ENCODE results near the gene EPC1.
"Not testable (repeated sequence)": the region's sequence is repeated elsewhere in the genome, so short reads cannot be mapped to it uniquely, and the experiment has no call there.

EPC1 gene

DNA sequence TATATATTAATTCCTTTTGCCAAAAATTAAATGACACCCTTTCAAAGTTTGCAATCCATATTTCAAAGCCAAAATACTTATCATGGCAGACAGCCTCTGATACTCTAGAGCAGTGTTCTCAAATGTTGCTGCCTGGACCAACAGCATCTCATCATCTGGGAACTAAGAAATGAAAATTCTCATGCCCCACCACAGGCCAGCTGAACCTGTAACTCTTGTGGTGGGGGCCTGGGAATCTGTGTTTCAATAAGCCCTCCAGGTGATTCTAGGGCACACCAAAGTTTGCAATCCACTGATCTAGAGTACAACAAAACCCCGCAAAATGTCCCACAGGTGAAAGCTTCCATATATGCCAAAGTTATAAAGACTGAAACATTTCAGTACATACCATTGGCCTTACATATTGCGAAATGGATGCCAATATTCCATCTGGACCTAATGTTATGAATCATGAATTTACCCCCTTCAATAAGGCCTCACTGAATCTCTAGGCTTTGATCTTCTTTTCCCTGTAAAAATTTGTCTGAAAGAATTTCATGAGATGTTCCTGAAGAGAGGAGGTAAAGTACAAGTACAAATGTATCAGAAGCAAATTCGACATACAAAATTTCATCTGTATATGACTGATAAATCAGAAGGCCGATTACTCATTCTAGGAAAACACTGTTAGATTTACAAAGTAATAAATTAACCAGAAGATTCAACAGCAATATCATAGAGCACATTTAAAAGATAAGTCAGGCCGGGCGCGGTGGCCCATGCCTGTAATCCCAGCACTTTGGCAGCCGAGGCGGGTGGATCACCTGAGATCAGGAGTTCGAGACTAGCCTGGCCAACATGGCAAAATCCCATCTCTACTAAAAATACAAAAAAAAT, 25.3 kb upstream of the EPC1 start:
- DNase-seq: no peak

DNA sequence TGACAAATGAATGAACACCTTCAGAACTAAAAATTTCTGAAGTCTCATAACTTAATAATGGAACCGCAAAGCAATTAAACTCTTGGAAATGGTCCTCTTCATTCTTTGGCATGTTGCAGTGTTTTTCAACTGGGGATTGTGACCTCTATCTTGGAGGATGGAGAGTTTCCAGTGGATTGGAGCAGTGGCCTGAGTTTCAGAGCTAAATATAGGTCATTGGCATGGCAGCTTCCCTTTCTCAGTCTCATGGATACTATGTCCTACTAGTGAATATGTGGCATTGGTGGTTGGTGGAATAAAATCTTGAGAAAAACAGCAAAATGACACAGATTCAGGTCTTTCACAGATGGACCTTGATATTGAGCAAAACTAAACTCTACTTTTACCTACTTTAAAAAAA, 24.1 kb upstream of the EPC1 start:
- DNase-seq: no peak

DNA sequence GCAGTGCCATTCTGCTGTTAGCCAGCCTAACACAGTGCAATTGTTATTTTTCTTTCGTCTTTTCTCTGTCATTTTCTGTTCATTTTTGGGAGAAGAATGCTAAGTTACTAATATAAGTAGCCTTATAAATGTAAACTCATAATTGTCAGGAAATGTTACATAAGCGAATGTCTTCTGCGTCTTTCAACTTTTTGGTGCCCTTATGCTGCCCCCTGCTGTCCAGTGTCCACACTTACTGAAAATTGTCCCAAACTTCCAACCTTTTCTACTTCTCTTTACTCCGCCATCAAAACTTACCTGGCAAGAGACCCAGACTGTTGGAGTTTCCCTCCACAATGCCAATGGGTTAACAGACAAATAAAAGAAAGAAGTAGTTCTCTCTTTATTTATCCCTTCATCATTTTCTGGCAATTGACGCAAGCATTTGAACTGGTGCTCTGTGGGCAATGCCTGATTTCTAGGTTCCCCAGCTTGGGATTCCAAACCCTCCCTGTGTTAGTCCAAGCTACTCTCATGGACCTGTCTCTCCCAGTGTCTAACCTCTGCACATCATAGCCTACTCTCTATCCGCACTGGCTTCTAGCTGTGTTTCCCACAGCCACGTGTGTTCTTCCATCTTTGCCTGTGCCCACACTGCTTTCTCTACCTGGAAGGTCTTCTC, 21.0 kb upstream of the EPC1 start:
- peak; percentile 46 for DNase-seq

DNA sequence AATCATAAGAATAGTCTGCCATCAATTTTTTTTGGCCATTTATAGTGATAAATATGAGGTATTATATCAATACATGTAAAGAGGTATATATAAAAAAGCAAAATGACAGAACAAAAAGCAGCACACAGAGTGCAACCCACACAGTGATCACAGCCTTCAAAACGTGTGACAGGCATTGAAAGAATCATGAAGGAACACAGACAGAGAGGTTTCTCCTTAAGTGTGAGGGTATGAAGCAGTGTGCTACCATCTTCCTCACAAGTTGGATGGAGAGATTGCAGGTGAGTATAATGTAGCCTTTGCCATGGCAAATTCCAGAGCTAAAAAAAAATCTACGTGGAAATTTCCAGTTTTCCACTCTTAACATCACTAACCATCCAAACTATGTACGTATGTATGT, 19.6 kb upstream of the EPC1 start:
- no peak for DNase-seq

DNA sequence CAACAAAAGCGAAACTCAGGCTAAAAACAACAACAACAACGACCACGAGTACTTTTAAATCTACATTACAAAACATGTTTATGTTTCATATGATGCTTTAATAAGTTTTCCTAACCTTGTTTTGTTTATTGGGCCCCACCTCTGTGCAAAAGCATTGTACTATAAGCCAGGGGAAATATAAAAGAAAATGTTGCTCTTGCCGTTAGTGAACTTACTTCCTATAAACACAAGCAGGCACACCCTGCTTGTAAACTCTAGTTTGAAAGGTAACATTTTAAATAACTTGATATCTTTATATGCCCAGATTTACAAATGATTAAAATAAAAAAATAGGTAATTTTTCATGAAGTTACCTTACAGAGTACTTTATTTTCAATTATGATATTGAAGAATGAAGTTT, 19.2 kb upstream of the EPC1 start:
- DNase-seq: no peak

DNA sequence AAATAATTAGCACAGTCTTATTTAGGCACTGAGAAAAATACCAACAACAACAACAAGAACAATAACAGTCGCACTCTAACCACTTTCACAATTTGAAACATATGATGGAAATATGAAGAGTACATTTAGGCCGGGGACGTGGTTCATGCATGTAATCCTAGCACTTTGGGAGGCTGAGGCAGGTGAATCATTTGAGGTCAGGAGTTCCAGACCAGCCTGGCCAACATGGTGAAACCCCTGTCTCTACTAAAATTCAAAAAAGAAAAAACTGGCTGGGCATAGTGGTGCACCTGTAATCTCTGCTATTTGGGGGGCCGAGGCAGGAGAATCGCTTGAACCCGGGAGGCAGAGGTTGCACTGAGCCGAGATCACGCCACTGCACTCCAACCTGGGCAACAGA, 18.4 kb upstream of the EPC1 start:
- DNase-seq: not testable (repeated sequence)

DNA sequence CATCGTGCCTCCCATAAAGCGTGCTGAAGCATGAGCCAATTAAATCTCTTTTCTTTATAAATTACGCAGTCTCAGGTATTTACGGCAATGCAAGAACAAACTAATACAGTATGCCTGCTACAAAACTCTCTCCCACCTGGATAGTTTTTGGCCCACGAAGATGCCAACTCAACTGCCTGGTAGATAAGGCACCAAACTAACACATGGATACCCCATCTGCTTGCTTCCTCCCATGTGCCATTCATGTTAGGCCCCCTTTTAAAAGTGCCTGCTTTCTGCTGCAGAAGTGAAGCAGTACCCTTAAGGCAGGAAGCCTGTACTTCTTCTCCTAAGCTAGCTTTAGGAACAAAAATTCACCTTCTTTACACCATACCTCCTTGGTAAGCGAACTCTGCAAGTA, 15.6 kb upstream of the EPC1 start:
- no peak for DNase-seq

DNA sequence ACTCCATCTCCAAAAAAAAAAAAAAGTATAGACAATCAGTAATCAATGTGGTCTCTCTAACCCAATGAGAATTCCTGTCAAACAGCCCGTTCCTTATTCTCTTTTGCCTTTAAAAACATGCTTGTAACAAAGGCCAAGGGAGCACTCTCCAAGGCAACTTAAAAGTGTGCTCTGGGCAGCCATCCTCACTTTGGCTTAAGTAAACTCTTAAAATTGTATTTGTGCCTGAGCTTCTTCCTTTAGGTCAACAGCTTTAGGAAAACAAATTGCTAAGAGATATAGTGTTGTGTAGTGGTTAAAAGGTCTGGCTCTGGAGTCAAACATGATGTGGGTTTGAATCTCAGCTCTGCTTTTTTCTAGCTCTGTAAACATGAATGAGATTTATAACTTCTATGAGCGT, 13.9 kb upstream of the EPC1 start:
- no peak for DNase-seq

DNA sequence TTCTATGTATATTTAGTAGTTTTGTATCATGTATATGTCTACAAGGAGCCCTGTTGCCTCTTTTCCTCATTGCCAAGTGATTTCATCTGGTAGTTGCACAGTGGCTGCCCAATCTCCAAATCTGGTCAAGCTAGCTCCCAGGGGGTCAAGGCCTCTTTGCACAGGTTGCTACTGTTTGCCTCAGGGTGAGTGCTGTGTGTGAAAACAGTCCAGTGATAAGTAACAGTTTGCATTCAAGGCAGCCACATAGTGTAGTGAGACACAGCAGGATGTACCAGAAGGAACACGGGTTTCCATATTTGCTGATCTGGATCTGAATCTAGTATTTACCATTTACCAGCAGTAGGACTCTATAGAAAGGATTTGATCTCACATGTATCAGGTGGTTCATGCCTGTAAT, 13.3 kb upstream of the EPC1 start:
- DNase-seq: no peak

DNA sequence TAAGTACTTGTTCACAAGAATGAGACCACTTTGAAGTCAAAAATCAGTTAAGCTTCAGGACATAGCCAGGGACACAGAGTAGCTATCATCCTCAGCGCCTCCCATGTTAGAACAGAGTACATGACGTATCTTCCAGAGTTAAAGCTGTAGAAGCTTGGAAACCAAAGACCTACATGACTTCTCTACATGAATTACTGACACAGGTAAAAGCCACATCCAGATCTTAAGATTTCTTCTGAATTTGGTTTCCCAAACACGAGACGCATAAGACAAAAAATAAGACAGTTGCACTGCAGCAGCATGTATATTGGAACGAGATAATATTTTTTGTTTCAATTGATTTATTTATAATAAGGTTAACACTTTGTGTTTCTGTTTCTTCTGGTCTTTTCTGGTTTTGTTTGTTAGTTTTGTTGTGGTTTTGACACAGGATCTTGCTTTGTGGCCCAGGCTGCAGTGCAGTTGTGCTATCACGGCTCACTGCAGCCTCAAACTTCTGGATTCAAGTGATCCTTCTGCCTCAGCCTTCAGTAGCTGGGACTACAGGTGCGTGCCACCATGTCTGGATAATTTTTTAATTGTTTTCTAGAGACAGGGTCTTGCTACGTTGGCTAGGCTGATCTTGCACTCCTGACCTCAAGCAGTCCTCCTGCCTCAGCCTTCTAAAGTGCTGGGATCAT, 10.2 kb upstream of the EPC1 start:
- DNase-seq: no peak

DNA sequence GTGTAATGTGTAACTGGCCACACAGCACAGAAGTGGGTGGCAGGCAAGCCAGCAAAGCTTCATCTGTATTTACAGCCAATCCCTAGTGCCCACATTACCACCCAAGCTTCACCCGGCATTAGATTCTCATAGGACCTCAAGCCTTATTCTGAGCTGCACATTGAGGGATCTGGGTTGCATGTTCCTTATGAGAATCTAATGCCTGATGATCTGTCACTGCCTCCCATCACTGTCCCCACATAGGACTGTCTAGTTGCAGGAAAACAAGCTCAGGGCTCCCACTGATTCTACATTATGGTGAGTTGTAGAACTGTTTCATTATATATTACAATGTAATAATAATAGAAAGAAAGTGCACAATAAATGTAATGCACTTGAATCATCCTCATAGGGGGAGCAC, 7.7 kb upstream of the EPC1 start:
- not testable (repeated sequence) for DNase-seq

DNA sequence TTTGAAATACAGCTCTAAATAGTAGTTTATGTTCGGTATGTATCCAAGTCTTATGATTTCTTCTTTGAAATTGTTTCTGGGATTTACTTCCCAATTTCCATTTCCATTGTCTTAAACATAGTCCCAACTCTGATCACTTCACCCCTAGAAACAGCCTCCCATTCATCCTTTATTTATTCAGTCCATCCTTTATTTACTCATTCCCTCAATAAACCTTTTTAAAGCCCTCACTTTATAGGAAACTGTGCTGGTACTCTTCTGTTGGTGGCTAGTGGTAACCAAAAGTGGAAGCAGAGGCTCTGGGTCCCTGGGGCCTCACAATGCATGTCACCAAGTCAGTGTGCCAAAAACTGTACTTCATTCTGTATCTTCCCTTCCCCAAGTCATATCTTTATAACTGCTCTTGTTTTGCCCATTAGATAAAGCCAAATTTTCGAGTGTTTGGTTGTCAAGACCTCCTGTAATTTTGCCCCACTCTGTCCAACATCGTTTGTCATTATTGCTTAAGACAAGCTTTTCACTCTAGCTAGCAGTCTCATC, 3.9 kb upstream of the EPC1 start:
- DNase-seq: no peak

DNA sequence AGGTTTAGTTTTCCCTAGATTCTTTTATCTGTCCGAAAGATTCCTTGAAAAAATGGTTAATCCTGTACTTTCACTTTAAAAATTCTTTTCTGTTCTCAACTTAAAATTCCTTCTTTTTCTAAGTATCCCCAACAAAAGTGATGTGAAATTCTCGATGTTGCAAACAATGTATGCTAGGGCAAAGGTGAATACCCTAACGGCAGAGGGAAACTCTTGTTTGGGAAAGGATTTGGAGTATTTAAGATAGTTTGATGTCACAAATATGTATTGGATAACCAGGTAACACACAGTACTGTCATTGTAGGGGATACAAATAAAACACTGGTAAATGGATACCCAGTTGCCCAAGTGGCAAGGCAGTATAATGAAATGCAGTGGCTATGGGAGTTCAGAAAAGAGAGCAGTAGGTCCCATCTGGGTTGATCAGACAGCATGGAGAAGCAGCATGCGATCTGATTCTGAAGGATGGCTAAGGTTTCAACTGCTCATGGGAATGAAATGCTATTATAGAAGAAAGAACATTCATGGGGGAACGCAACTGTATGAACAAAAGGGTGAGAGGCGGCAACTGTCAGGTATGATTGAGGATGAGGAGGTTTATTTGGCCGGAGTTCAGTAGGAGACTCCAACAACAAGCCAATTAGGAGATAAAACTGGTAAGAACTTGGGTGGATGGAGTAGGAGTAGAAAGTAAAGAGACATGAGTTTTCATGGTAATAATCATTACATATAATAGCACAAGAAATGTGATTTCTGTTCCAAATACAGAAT, 3.2 kb upstream of the EPC1 start:
- DNase-seq: no peak

DNA sequence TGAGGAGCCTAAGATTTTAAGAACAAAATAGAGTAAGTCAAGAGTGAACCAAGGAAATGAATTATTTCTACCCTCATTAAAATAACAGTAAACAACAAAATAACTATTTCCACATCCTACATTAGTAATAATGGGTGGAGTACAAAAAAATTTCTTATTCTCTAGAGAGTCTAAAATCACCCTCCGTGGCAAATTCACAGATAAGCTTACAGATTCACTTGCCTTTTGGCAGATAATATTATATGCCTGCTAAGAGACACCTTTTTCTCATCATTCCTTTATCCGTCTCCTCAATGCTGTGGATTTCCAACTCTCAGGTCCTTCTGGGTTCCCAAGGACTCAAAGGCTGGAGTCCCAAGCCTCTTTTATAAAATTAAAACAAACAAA, 2.2 kb upstream of the EPC1 start:
- no peak for DNase-seq

DNA sequence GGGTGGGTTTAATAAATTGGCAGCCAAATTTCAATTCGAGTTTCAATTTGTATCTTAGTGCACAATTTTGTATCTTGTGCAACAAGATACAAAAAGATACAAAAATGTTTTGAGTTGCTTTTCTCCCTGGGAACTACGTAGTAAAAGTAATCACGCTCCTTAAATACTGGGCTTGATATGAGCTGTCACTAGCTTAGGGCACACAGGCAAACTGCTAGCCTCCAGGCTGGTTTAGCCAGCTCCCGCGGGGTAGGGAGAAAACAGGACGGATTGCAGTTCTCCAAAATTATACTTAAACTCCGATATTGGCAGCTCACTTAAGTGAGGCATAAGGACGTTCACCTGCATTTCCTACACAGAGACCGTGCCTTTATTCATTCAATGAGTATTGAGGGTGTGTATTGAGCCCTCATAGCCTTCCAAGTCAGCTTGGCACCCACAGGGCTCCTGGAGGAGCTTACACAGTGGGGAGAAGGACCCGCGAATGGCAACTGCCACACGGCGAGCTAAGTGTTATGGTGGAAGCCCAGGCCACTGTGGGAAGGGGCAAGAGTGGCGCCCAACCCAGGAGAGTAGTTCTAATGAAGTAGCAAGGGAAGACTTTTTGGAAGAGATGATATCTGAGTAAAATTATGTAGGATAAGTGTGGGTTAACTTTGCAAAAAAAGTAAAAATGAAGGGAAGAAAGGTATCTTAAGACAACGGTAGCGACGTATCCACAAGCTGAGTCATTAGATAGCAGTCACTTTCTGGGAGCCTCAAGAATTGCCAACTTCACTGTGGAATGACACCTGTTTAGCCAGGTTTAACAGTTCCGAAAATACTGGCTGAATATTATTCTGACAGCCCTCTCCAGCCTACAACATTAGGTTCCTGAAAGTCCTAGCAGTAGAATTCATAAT, 1.6 kb upstream of the EPC1 start:
- no peak for DNase-seq

DNA sequence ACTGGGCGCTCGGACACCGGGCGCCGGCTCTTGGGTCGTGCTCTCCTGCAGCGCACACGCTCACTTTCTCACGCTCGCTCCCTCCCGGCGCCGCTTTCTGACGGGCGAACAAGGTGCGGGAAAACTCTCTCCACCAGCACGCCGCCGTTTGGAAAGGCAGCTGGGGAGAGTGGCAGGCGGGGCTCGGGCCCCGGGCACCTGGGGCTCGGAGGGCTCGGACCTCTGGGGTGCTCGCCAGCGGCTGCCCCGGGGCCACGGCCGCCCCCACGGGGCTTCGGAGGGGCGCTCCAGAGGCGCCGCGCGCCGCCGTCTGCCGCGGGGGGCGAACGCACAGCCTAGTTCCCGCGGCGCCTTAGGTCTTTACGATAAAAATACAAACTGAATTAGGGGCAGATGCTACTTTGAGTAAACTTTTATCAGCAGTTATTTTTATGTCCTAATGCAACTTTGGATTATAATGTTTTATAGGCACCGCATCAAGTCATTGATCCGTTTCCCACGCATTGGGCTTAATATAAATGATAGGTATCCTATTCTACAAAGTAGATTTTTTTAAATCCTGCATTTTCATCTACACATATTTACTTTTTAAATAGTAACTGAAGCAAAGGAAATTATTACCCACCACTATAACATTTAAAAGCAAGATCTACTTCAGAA, 535 bp upstream of the EPC1 start:
- peak; percentile 26 for DNase-seq

DNA sequence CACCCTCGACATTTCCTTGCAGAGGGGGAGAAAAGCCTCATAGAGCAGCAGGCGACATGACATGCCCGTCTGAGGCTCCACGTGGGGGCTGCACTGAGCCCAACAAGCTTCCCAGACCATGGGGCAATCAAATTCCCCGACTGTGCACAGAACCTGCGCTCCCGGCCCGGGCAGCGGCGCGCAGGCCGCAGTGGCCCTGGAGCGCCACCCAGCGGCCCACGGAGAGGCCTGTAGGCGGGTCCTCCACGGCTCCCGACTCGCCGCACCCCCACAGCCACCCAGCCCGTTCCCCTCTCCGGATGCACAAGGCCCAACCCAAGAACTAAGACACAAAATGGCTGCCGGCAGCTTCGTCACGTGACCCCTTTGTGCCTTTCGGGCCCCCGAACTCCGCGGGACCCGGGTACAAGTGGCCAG, 816 bp downstream of the EPC1 start:
- DNase-seq: peak; percentile 87

DNA sequence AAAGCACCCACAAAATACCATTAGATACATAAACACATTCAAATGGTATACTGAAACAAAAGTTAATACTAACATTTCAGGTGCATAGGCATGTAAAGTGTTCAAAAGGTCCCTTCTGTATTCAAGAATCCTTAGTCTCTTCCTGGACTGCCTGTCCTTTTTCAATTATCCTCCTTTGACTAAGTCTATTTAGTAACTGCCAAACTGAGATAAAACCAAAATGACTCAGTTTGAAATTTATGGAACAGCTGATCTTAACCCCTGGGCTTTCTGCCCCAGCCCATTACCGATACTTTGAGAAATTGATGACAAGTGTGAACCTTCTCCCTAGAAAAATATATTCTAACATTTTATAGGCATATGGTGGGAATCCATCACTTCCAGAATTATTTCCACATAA, 5.4 kb downstream of the EPC1 start:
- DNase-seq: no peak

DNA sequence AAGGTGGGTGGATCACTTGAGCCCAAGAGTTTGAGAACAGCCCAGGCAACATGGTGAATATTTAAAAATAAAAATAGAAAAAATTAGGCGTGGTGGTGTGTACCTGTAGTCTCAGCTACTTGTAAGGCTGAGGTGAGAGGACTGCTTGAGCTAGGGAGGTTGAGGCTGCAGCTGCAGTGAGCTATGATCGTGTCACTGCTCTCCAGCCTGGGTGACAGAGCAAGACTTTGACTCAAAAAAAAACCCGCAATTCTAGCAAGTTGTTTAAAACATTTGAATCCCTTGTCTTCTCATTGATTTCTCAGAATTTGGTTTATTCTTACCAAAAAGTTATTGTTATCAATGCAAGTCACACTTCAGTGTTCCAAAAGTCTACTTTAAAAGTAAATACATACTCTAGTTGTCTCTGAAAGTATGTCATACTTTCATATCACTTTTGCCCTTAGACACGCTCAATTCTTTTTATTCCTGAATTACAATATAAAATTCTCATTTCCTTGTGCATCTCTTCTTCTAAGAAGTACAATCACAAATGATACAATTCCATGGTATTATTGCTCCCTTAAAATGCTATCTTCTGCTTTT, 6.3 kb downstream of the EPC1 start:
- DNase-seq: no peak

DNA sequence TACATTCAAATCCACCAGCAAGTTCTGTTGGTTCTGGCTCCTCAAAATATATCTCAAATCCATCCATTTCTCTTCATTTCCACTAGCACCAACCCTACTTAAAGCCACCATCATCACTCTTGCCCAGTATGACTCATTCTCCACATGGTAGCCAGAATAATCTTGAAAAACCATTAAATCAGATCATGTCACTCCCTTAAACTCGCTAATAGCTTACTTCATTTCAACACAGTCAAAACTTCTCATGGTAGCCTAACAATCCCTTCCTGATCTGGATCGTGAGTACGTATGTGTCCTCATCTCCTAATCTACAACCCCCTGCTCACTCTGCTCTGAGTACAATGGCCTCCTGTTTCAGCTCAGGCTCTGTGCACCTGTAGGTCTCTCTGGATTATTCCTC, 8.7 kb downstream of the EPC1 start:
- no peak for DNase-seq

DNA sequence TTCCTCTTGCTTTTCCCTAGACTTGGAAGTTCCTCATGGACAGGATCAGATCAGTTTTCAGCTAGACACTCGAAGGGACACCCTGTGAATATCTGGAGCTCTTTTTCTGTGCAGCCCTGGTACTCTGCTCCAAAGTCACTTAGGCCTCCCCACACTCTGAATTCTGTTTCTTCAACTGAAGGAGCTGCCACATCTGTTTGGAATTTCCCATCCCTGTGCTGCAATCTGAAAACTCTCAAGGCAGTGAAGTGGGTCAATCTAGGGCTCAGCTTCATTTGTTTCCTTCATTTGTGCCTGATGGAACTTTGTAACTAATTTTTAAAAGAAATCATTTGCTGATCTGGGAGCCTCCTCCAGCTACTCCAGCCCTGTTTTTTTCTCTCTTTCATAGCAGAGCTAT, 9.6 kb downstream of the EPC1 start:
- DNase-seq: no peak

Measured in KG1 (cell line).